ENCODE measurements around the gene STK40.
A peak's percentile ranks its signal among the peaks of the same experiment; 100 is the strongest.

The STK40 gene

DNA sequence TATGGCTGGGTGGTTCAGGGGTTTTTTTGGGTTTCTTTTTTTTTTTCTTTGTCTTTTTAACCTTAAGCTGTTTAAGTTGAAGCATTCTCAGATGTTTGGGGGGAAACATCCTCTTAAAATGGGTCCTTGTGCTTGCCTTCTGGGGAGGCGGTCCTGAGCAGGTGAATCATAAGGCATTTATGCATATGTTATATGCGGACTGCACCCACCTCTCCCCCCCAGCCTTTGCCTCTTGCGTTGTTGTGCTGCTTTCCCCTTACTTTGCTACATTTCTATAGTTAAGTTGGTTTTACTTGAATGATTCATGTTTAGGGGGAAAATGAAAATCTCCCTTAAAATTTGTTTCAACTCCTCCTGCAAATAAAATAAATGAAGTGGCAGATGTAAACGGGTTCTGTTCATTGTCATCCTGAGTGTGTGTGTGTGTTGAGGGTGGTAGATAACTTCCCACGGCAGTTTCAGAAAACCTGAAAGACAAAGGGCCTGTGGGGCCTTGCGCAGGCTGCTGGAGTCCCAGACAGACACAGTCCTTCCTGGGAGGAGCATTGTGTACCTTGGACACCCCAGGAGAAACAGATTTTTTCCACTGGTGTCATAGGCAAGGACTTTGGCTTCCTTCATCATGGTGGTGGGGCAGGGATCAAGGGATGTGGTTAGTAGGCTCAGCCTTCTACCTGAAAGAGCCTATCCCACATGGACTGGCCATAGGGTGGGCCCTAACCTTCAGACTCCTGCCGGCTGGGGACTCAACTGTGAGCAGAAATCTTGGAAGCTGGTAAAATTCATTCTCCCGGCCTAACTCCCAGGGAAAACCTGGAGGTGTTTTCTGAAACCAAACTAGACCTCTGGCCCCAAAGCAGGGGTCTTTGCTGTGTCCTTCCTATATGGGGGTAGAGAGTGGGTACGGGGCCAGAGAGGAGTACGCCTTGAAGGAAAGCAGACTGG is 80.5 kb downstream of the STK40 start:
- no peaks in the 10 kb centered on the region for H3K27me3 ChIP-seq (replicated peaks in 2 of 5; ENCODE audit: control insufficient read depth in 4 of 5, insufficient read depth in 5 of 5, low read length in 4 of 5)
- H3K9me3 ChIP-seq (ENCODE audit: control extremely low read depth in 1 of 5, control insufficient read depth in 4 of 5, insufficient read depth in 2 of 5, low read depth in 1 of 5, low read length in 4 of 5): no peaks in the 10 kb centered on the region
- ChIA-PET POLR2A (interaction anchor here (0.7 kb wide), 1 partner anchor 20 kb away, joined by 3 read pairs; no protein-coding TSS in a partner anchor), CTCF (interaction anchor here (1.0 to 1.7 kb wide), 4 partner anchors 11 to 19 kb away, joined by 3 to 4 read pairs (median 4); no protein-coding TSS in a partner anchor)
- H3K4me1 ChIP-seq (ENCODE audit: control extremely low read depth in 1 of 4, control insufficient read depth in 4 of 4, insufficient read depth in 4 of 4, low read length in 3 of 4): peaks cover 0 to 55% (median 37%) of the 10 kb centered on the region in 4 experiments
- no peak overlapping the region for H3K27ac ChIP-seq (ENCODE audit: insufficient read depth in 1 of 2, low read depth in 1 of 2, low read length in 2 of 2, poor library complexity in 1 of 2, severe bottlenecking in 2 of 2)
- H3K4me3 ChIP-seq (ENCODE audit: control insufficient read depth in 1 of 7, extremely low read depth in 1 of 7, insufficient read depth in 4 of 7, low read depth in 2 of 7, low read length in 6 of 7): no peak overlapping the region
- 100% methylated on average over 6 of the region's 10 CpGs for WGBS (ENCODE audit: insufficient coverage)
- peak in 1 of 3 donors; percentile 33 for DNase-seq
- H3K36me3 ChIP-seq (ENCODE audit: control insufficient read depth in 4 of 4, insufficient read depth in 4 of 4, low read length in 3 of 4): peaks cover 10 to 46% (median 31%) of the 10 kb centered on the region in 4 experiments

DNA sequence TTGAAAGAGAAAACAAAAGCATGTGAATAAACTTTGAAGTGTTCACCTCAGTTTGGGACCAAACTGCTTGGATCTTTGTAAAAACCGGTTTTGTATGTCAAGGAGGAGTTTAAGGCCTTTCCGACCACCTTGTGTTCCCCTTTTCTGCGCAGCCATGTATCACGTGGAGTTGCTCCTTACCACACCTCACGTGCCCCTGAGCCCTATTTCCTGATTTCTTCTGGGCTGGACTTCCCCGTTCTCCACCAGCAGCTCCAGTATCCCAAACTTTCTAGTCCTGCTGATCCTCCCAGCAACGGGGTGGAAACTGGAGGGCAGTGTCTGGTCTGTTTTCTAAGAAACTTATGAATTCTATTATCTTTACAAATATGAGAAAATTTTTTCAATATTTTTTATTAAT is 81.2 kb downstream of the STK40 start:
- H3K4me1 ChIP-seq (ENCODE audit: control extremely low read depth in 1 of 4, control insufficient read depth in 4 of 4, insufficient read depth in 4 of 4, low read length in 3 of 4): peaks cover 0 to 55% (median 37%) of the 10 kb centered on the region in 4 experiments
- 0% methylated on average over 5 of the region's 7 CpGs for WGBS (ENCODE audit: insufficient coverage)
- no peaks in the 10 kb centered on the region for H3K27me3 ChIP-seq (replicated peaks in 2 of 5; ENCODE audit: control insufficient read depth in 4 of 5, insufficient read depth in 5 of 5, low read length in 4 of 5)
- H3K9me3 ChIP-seq (ENCODE audit: control extremely low read depth in 1 of 5, control insufficient read depth in 4 of 5, insufficient read depth in 2 of 5, low read depth in 1 of 5, low read length in 4 of 5): no peaks in the 10 kb centered on the region
- CTCF ChIA-PET: interaction anchor here (0.8 to 1.7 kb wide), 3 partner anchors 12 to 20 kb away, joined by 3 to 4 read pairs (median 4); no protein-coding TSS in a partner anchor
- peaks cover 10 to 53% (median 34%) of the 10 kb centered on the region in 4 experiments for H3K36me3 ChIP-seq (ENCODE audit: control insufficient read depth in 4 of 4, insufficient read depth in 4 of 4, low read length in 3 of 4)
- peak overlapping the region in 1 of 7 experiments; percentile 38 for H3K4me3 ChIP-seq (ENCODE audit: control insufficient read depth in 1 of 7, extremely low read depth in 1 of 7, insufficient read depth in 4 of 7, low read depth in 2 of 7, low read length in 6 of 7)
- H3K27ac ChIP-seq (ENCODE audit: insufficient read depth in 1 of 2, low read depth in 1 of 2, low read length in 2 of 2, poor library complexity in 1 of 2, severe bottlenecking in 2 of 2): peak overlapping the region in 1 of 2 experiments; percentile 11
- POLR2A ChIA-PET: interaction anchor here (0.7 kb wide), 1 partner anchor 19 kb away, joined by 3 read pairs; no protein-coding TSS in a partner anchor
- DNase-seq: peak; percentile 66 to 83 (median 80)

DNA sequence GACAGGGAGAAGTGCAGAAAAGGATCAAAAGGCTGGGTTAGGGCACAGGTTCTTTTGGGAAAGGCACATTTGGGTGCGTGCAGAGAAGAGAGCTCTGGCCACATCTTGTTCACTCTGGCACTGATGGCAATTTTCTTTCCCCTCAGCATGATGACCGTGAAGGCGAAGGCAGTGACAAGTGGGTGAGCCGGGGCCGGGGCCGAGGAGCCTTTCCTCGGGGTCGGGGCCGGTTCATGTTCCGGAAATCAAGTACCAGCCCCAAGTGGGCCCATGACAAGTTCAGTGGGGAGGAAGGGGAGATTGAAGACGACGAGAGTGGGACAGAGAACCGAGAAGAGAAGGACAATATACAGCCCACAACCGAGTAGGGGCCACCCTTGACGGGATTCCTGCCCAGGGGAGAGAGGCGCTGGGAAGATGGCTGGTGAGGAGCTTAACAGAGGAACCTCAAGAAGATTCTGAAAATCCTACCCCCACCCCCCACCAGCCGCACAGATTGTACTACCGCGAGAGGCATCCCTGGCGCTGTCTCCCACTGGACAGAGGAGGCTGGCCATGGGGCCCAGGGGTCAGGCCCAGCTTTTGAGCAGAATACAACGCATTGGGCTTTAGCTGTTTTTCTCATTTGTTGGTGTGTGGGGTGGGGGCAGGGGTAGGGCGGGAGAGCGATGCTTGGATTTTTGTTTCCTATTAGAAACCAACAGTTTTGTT is 81.9 kb downstream of the STK40 start:
- Histone ChIP-seq H3K9me3 (ENCODE audit: control extremely low read depth in 1 of 5, control insufficient read depth in 4 of 5, insufficient read depth in 2 of 5, low read depth in 1 of 5, low read length in 4 of 5) (no peaks in the 10 kb centered on the region), H3K36me3 (ENCODE audit: control insufficient read depth in 4 of 4, insufficient read depth in 4 of 4, low read length in 3 of 4) (peaks cover 10 to 53% (median 36%) of the 10 kb centered on the region in 4 experiments), H3K4me1 (ENCODE audit: control extremely low read depth in 1 of 4, control insufficient read depth in 4 of 4, insufficient read depth in 4 of 4, low read length in 3 of 4) (peaks cover 0 to 55% (median 37%) of the 10 kb centered on the region in 4 experiments), H3K27me3 (replicated peaks in 2 of 5; ENCODE audit: control insufficient read depth in 4 of 5, insufficient read depth in 5 of 5, low read length in 4 of 5) (no peaks in the 10 kb centered on the region), H3K4me3 (ENCODE audit: control insufficient read depth in 1 of 7, extremely low read depth in 1 of 7, insufficient read depth in 4 of 7, low read depth in 2 of 7, low read length in 6 of 7) (no peak overlapping the region), H3K27ac (ENCODE audit: insufficient read depth in 1 of 2, low read depth in 1 of 2, low read length in 2 of 2, poor library complexity in 1 of 2, severe bottlenecking in 2 of 2) (no peak overlapping the region)
- DNase-seq: no peak
- ChIA-PET POLR2A (no interaction called here), CTCF (interaction anchor here (0.8 to 1.7 kb wide), 5 partner anchors 12 to 209 kb away, joined by 3 to 4 read pairs (median 3); no protein-coding TSS in a partner anchor)
- WGBS (ENCODE audit: insufficient coverage): 97% methylated on average over 11 of the region's 23 CpGs

GRCh38 chr1:36303244-36303643 is 82.5 kb downstream of the STK40 start:
- peaks cover 0 to 55% (median 37%) of the 10 kb centered on the region in 4 experiments for H3K4me1 ChIP-seq (ENCODE audit: control extremely low read depth in 1 of 4, control insufficient read depth in 4 of 4, insufficient read depth in 4 of 4, low read length in 3 of 4)
- WGBS (ENCODE audit: insufficient coverage): 100% methylated on average over 2 of the region's 5 CpGs
- peaks cover 12 to 58% (median 39%) of the 10 kb centered on the region in 4 experiments for H3K36me3 ChIP-seq (ENCODE audit: control insufficient read depth in 4 of 4, insufficient read depth in 4 of 4, low read length in 3 of 4)
- H3K9me3 ChIP-seq (ENCODE audit: control extremely low read depth in 1 of 5, control insufficient read depth in 4 of 5, insufficient read depth in 2 of 5, low read depth in 1 of 5, low read length in 4 of 5): no peaks in the 10 kb centered on the region
- POLR2A ChIA-PET: no interaction called here
- CTCF ChIA-PET: interaction anchor here (1.1 to 1.7 kb wide), 4 partner anchors 13 to 208 kb away, joined by 3 to 4 read pairs (median 4); no protein-coding TSS in a partner anchor
- DNase-seq: no peak
- H3K27me3 ChIP-seq (replicated peaks in 2 of 5; ENCODE audit: control insufficient read depth in 4 of 5, insufficient read depth in 5 of 5, low read length in 4 of 5): no peaks in the 10 kb centered on the region
- no peak overlapping the region for H3K4me3 ChIP-seq (ENCODE audit: control insufficient read depth in 1 of 7, extremely low read depth in 1 of 7, insufficient read depth in 4 of 7, low read depth in 2 of 7, low read length in 6 of 7)
- H3K27ac ChIP-seq (ENCODE audit: insufficient read depth in 1 of 2, low read depth in 1 of 2, low read length in 2 of 2, poor library complexity in 1 of 2, severe bottlenecking in 2 of 2): no peak overlapping the region

GRCh38 chr1:36301220-36301619 is 84.5 kb downstream of the STK40 start:
- Histone ChIP-seq H3K27me3 (replicated peaks in 2 of 5; ENCODE audit: control insufficient read depth in 4 of 5, insufficient read depth in 5 of 5, low read length in 4 of 5) (no peaks in the 10 kb centered on the region), H3K36me3 (ENCODE audit: control insufficient read depth in 4 of 4, insufficient read depth in 4 of 4, low read length in 3 of 4) (peaks cover 18 to 75% (median 55%) of the 10 kb centered on the region in 4 experiments), H3K4me3 (ENCODE audit: control insufficient read depth in 1 of 7, extremely low read depth in 1 of 7, insufficient read depth in 4 of 7, low read depth in 2 of 7, low read length in 6 of 7) (no peak overlapping the region), H3K27ac (ENCODE audit: insufficient read depth in 1 of 2, low read depth in 1 of 2, low read length in 2 of 2, poor library complexity in 1 of 2, severe bottlenecking in 2 of 2) (no peak overlapping the region), H3K9me3 (ENCODE audit: control extremely low read depth in 1 of 5, control insufficient read depth in 4 of 5, insufficient read depth in 2 of 5, low read depth in 1 of 5, low read length in 4 of 5) (no peaks in the 10 kb centered on the region), H3K4me1 (ENCODE audit: control extremely low read depth in 1 of 4, control insufficient read depth in 4 of 4, insufficient read depth in 4 of 4, low read length in 3 of 4) (peaks cover 0 to 38% (median 25%) of the 10 kb centered on the region in 4 experiments)
- POLR2A ChIA-PET: no interaction called here
- CTCF ChIA-PET: interaction anchor here (1.0 to 2.2 kb wide), 6 partner anchors 8 to 66 kb away, joined by 3 to 10 read pairs (median 5); no protein-coding TSS in a partner anchor
- no CpG with 5 or more reads among the region's 1 CpG for WGBS (ENCODE audit: insufficient coverage)
- no peak for DNase-seq

DNA sequence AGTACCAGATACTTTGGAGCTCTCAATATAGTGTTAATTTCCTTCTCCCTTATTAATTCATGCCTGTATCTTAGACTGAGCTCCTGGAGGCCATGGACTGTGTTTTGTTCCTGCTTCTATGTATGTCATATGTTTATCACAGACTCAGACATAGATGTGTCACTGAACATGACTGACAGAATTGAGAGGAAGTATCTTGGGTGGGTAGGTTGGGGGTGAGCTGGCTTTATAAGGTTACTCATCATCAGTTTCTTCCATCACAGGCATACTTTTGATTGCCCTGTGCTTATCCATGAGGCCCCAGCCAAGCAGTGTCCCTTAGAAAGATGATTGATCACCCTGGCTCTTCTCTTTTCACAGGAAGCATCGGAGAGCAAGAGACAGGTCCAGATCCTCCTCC is 85.2 kb downstream of the STK40 start:
- Histone ChIP-seq H3K4me1 (ENCODE audit: control extremely low read depth in 1 of 4, control insufficient read depth in 4 of 4, insufficient read depth in 4 of 4, low read length in 3 of 4) (peaks cover 0 to 31% (median 18%) of the 10 kb centered on the region in 4 experiments), H3K27me3 (replicated peaks in 2 of 5; ENCODE audit: control insufficient read depth in 4 of 5, insufficient read depth in 5 of 5, low read length in 4 of 5) (no peaks in the 10 kb centered on the region), H3K9me3 (ENCODE audit: control extremely low read depth in 1 of 5, control insufficient read depth in 4 of 5, insufficient read depth in 2 of 5, low read depth in 1 of 5, low read length in 4 of 5) (no peaks in the 10 kb centered on the region), H3K4me3 (ENCODE audit: control insufficient read depth in 1 of 7, extremely low read depth in 1 of 7, insufficient read depth in 4 of 7, low read depth in 2 of 7, low read length in 6 of 7) (no peak overlapping the region), H3K27ac (ENCODE audit: insufficient read depth in 1 of 2, low read depth in 1 of 2, low read length in 2 of 2, poor library complexity in 1 of 2, severe bottlenecking in 2 of 2) (no peak overlapping the region), H3K36me3 (ENCODE audit: control insufficient read depth in 4 of 4, insufficient read depth in 4 of 4, low read length in 3 of 4) (peaks cover 19 to 74% (median 58%) of the 10 kb centered on the region in 4 experiments)
- ChIA-PET CTCF (interaction anchor here (0.6 to 2.2 kb wide), 17 partner anchors 9 to 208 kb away, joined by 3 to 10 read pairs (median 4); partner anchors contain the start of gene EVA1B), POLR2A (no interaction called here)
- no CpG with 5 or more reads among the region's 1 CpG for WGBS (ENCODE audit: insufficient coverage)
- peak in 1 of 3 donors; percentile 33 for DNase-seq
